K562 (cell line): Measurements from ENCODE around the gene PCK2. TPM values are rescaled to one million over a fixed set of nuclear protein-coding genes. Genes with fewer than 3 reads are reported as not detected.

ENCODE experiments used
- BRD9 ChIP-seq: fragments of 450-650 bp; IDR thresholded peaks from 2 replicates; pipeline ENCODE4 v1.6.1; 2018; ENCODE audit warnings: low read depth; ENCODE audit not compliant: partially characterized antibody
- CBFA2T3 ChIP-seq: fragments of 450-650 bp; IDR thresholded peaks from 2 replicates; pipeline ENCODE4 v1.6.1; 2017
- CHCHD3 ChIP-seq: fragments of 250-450 bp; sonication (Bioruptor Pico); IDR thresholded peaks from 2 replicates; pipeline ENCODE4 v2.1.2; 2022; ENCODE audit warnings: mild to moderate bottlenecking
- E2F6 ChIP-seq, 2 experiments: IDR thresholded peaks; 2 replicates each; pipeline ENCODE4 v1.6.1; 2011; ENCODE audit warnings: borderline replicate concordance in 1 of 2, control low read depth in 1 of 2, low read depth in 1 of 2, low read length in 1 of 2, mild to moderate bottlenecking in 1 of 2, mixed read lengths in 1 of 2, moderate library complexity in 1 of 2; ENCODE audit not compliant: insufficient read depth in 1 of 2, insufficient read length in 1 of 2, poor library complexity in 1 of 2, severe bottlenecking in 1 of 2; ENCODE audit errors: extremely low read depth in 1 of 2
- ESRRA ChIP-seq: fragments of 450-650 bp; IDR thresholded peaks from 2 replicates; pipeline ENCODE4 v1.6.1; 2014; ENCODE audit warnings: low read depth, mild to moderate bottlenecking, moderate library complexity, borderline replicate concordance
- HMGN3 ChIP-seq: IDR thresholded peaks from 2 replicates; pipeline ENCODE4 v1.6.1; 2011; ENCODE audit warnings: borderline replicate concordance, low read depth, mild to moderate bottlenecking, mixed read lengths, low read length; ENCODE audit not compliant: insufficient read length; ENCODE audit errors: extremely low read depth
- JUND ChIP-seq, 2 experiments: IDR thresholded peaks; 2 replicates in 1 of 2; 3 replicates in 1 of 2; pipeline ENCODE4 v1.6.1; 2011; ENCODE audit warnings: borderline replicate concordance in 2 of 2, low read depth in 2 of 2, low read length in 2 of 2, improper control_type of control experiment in 1 of 2, missing biosample characterization in 1 of 2, missing genetic modification characterization in 1 of 2, missing genetic modification reagents in 1 of 2
- MYC ChIP-seq, 2 experiments: fragments of 250-450 bp in 1 of 2; sonication (Bioruptor Pico) in 1 of 2; IDR thresholded peaks; 2 replicates each; pipeline versions ENCODE4 v1.5.1 to v1.6.1; 2012 to 2021; ENCODE audit warnings: low read depth in 2 of 2, borderline replicate concordance in 1 of 2, improper control_type of control experiment in 1 of 2, low read length in 1 of 2, mild to moderate bottlenecking in 1 of 2, moderate library complexity in 1 of 2
- NCOA1 ChIP-seq: fragments of 450-650 bp; IDR thresholded peaks from 2 replicates; pipeline ENCODE4 v1.6.1; 2016; ENCODE audit warnings: low read depth
- POLR2G ChIP-seq: fragments of 200-400 bp; formaldehyde crosslinking; IDR thresholded peaks from 2 replicates; pipeline ENCODE4 v1.6.1; 2017; ENCODE audit warnings: low read depth, mild to moderate bottlenecking, antibody characterized with exemption, low read length, moderate library complexity
- PRDM10 ChIP-seq: fragments of 450-650 bp; IDR thresholded peaks from 2 replicates; pipeline ENCODE4 v1.6.1; 2018; ENCODE audit not compliant: partially characterized antibody
- RAD51 ChIP-seq: fragments of 450-650 bp; IDR thresholded peaks from 2 replicates; pipeline ENCODE4 v1.7.1; 2016; ENCODE audit warnings: low read depth, mild to moderate bottlenecking, borderline replicate concordance
- RBFOX2 ChIP-seq: fragments of 200-400 bp; formaldehyde crosslinking; IDR thresholded peaks from 2 replicates; pipeline ENCODE4 v1.6.1; 2017; ENCODE audit warnings: low read depth, mild to moderate bottlenecking, low read length, moderate library complexity
- RBM22 ChIP-seq: fragments of 200-400 bp; formaldehyde crosslinking; IDR thresholded peaks from 2 replicates; pipeline ENCODE4 v1.6.1; 2018; ENCODE audit warnings: low read length, low read depth; ENCODE audit not compliant: poor library complexity, severe bottlenecking
- TBP ChIP-seq: optimal IDR thresholded peaks from 2 replicates; pipeline ENCODE3; 2011; ENCODE audit warnings: low read depth, low read length, improper control_type of control experiment
- TEAD4 ChIP-seq, 2 experiments: sonication (generic) in 1 of 2; formaldehyde crosslinking in 1 of 2; IDR thresholded peaks; 2 replicates each; pipeline versions ENCODE4 v1.6.1 to v1.8.0; 2012 to 2022; ENCODE audit warnings: borderline replicate concordance in 1 of 2, inconsistent platforms in 1 of 2, low read length in 1 of 2, mild to moderate bottlenecking in 1 of 2, missing genetic modification reagents in 1 of 2
- ZBTB1 ChIP-seq: sonication (generic); formaldehyde crosslinking; IDR thresholded peaks from 2 replicates; pipeline ENCODE4 v1.8.1; 2023; ENCODE audit warnings: missing genetic modification reagents, low read depth, mild to moderate bottlenecking, borderline replicate concordance
- ZBTB7A ChIP-seq: IDR thresholded peaks from 2 replicates; pipeline ENCODE4 v1.6.1; 2011; ENCODE audit warnings: low read depth, mild to moderate bottlenecking, low read length, moderate library complexity, borderline replicate concordance; ENCODE audit not compliant: control insufficient read depth
- ZKSCAN3 ChIP-seq: fragments of 250-450 bp; sonication (Bioruptor Pico); IDR thresholded peaks from 2 replicates; pipeline ENCODE4 v1.4.0; 2020
- ZNF140 ChIP-seq: fragments of 250-450 bp; sonication (Bioruptor Pico); IDR thresholded peaks from 2 replicates; pipeline ENCODE4 v1.8.0; 2021; ENCODE audit warnings: moderate library complexity, mild to moderate bottlenecking, inconsistent platforms
- ZNF707 ChIP-seq: fragments of 250-450 bp; sonication (Bioruptor Pico); conservative IDR thresholded peaks from 2 replicates; pipeline ENCODE4 v1.8.0; 2022; ENCODE audit warnings: inconsistent platforms, mild to moderate bottlenecking, moderate library complexity
- polyA plus RNA-seq, 8 experiments: library from polyadenylated mRNA; depleted of rRNA in 4 of 8; stranded (reverse) in 5 of 8; unstranded in 3 of 8; fragments of >200 nt; fragmentation: Nextera tagmentation in 2 of 8; fragmentation: Illumina TruSeq in 1 of 8; extraction: Ambion mirVana in 2 of 8; extraction: Trizol in 1 of 8; gene quantifications; 2 replicates each; pipeline versions ENCODE4 v1.2.1 to v1.2.3, GENCODE V29; 2011 to 2014; ENCODE audit warnings: inconsistent platforms in 1 of 8, missing spikeins in 1 of 8
- total RNA-seq, 7 experiments: library from RNA; depleted of rRNA in 6 of 7; stranded (reverse); fragments of >200 nt in 6 of 7; fragmentation: Illumina TruSeq in 2 of 7; extraction: Trizol in 2 of 7; gene quantifications; 2 replicates each; pipeline versions ENCODE4 v1.2.1 to v1.2.3, GENCODE V29; 2011 to 2021; ENCODE audit warnings: low replicate concordance in 1 of 7

PCK2 gene
- total and polyA plus RNA-seq, 9 of the 15 experiments (the other 6 are each of a cell fraction or from before 2014, with no cell fraction given) = 3.3 to 60.9 (median 30.4) TPM

- TF ChIP-seq E2F6 (IDR thresholded peaks at IDR 0.05; ENCODE audit: borderline replicate concordance in 1 of 2, extremely low read depth in 1 of 2, insufficient read depth in 1 of 2, insufficient read length in 1 of 2, low read depth in 1 of 2, low read length in 1 of 2, poor library complexity in 1 of 2, severe bottlenecking in 1 of 2) = peak in 1 of 2 experiments; percentile 54
- no peak for TF ChIP-seq ZBTB1
- TF ChIP-seq ZBTB7A = peak; percentile 37; the same call in 1 of the 2 replicates
- TF ChIP-seq HMGN3 = peak; percentile 69
- TF ChIP-seq POLR2G = peak; percentile 78
- TF ChIP-seq ZNF707 (CRISPR knock-in tag) = no peak
- TF ChIP-seq TBP = peak; percentile 29
- no peak for TF ChIP-seq NCOA1
- TF ChIP-seq ZNF140 (CRISPR knock-in tag) = no peak
- no peak for TF ChIP-seq JUND (IDR thresholded peaks at IDR 0.05; ENCODE audit: borderline replicate concordance, low read depth, low read length)
- TF ChIP-seq JUND (tag; IDR thresholded peaks at IDR 0.05; ENCODE audit: borderline replicate concordance, low read depth, low read length) = no peak
- no peak for TF ChIP-seq TEAD4 (IDR thresholded peaks at IDR 0.05; ENCODE audit: low read length)
- TF ChIP-seq TEAD4 (CRISPR knock-in tag; IDR thresholded peaks at IDR 0.05; ENCODE audit: borderline replicate concordance) = no peak
- TF ChIP-seq PRDM10 = no peak
- no peak for TF ChIP-seq RBM22
- TF ChIP-seq RBFOX2 = peak; percentile 76
- no peak for TF ChIP-seq CBFA2T3
- no peak for TF ChIP-seq RAD51
- TF ChIP-seq CHCHD3 (CRISPR knock-in tag) = no peak
- no peak for TF ChIP-seq BRD9
- no peak for TF ChIP-seq ESRRA
- TF ChIP-seq ZKSCAN3 (CRISPR knock-in tag) = no peak
- 0 out of 2 replicates have a peak, but pooled peaks have one; percentile 15 for TF ChIP-seq MYC (IDR thresholded peaks at IDR 0.05; ENCODE audit: low read depth, low read length)
- no peak for TF ChIP-seq MYC (CRISPR knock-in tag; IDR thresholded peaks at IDR 0.05; ENCODE audit: borderline replicate concordance, low read depth)
Measured at GRCh38 chr14:24080888-24081738, 13.0 kb upstream of the PCK2 start (continued).
